Pancreas (tissue), 10 donors: ENCODE measurements around the gene CEP63. TPM values are rescaled to one million over a fixed set of nuclear protein-coding genes. Genes with fewer than 3 reads are reported as not detected.
"Not testable (repeated sequence)": the region's sequence is repeated elsewhere in the genome, so short reads cannot be mapped to it uniquely, and the experiment has no call there.

Experiments
- ATAC-seq, 4 donors: fragments of 200-7000 bp; cut with Tn5 transposase; one replicate each; pipeline versions ENCODE4 v1.8.0 to v1.9.1; 2020; ENCODE audit warnings: mild to moderate bottlenecking in 4 of 4, moderate library complexity in 4 of 4
- DNase-seq, 6 donors: peaks; one replicate each; pipeline ENCODE4 v3.0.0-alpha.2; 2020
- FAIRE-seq: peaks from 2 replicates; lab custom pipeline; 2012; peaks lifted over from hg19 to GRCh38; lab: Jason Lieb, UNC
- H3K27ac ChIP-seq, 4 donors: fragments of 200-600 bp; sonication (generic); 1 replicate in 3 of 4; 2 replicates in 1 of 4; pipeline versions ENCODE4 v1.5.0 to v1.8.0; 2020
- H3K27me3 ChIP-seq, 4 donors: fragments of 200-600 bp; one replicate each; pipeline ENCODE4 v1.8.0; 2021
- H3K36me3 ChIP-seq, 3 donors: fragments of 200-600 bp; sonication (generic) in 1 of 3; one replicate each; pipeline versions ENCODE4 v1.5.0 to v1.8.0; 2020 to 2021
- H3K4me1 ChIP-seq, 3 donors: fragments of 200-600 bp; one replicate each; pipeline ENCODE4 v1.8.0; 2021
- H3K4me3 ChIP-seq, 4 donors: fragments of 200-600 bp; sonication (generic) in 2 of 4; one replicate each; pipeline versions ENCODE4 v1.5.0 to v1.8.0; 2020 to 2021
- H3K9me3 ChIP-seq, 4 donors: fragments of 200-600 bp; one replicate each; pipeline ENCODE4 v1.8.0; 2021
- CTCF ChIP-seq, 4 donors: fragments of 200-600 bp; sonication (generic) in 3 of 4; IDR thresholded peaks; one replicate each; pipeline versions ENCODE4 v1.5.0 to v1.8.0; 2021; ENCODE audit warnings: antibody characterized with exemption in 4 of 4
- WGBS, 2 donors: extraction: QIAGEN DNeasy Blood & Tissue Kit; methylation state at CpG; one replicate each; pipeline ENCODE4 v1.1.7; 2013; 5-methylcytosine and 5-hydroxymethylcytosine counted together
- intact Hi-C, 3 donors: fragments of 100-400 bp; cut with DNase I; formaldehyde crosslinking; loops; one replicate each; pipeline versions ENCODE4 v1.11.1 to v1.14.2; 2022
- polyA plus RNA-seq, 2 donors: library from polyadenylated mRNA; stranded (reverse); fragments of 200-250 nt; gene quantifications; one replicate each; pipeline ENCODE4 v1.2.3, GENCODE V29; 2013
- total RNA-seq, 6 donors: library from RNA; stranded (reverse); fragmentation: NEBNext Ultra II Directional in 4 of 6; extraction: Animal tissue kit (Norgen Biotek cat#: 25700) in 4 of 6; gene quantifications; one replicate each; pipeline versions ENCODE4 v1.2.1 to v1.2.4, GENCODE V29; 2021 to 2023
- donor health status: healthy with polysubstance abuse.
- donor health status: DM: no; HTN: no; CAD: no; lungs with moderate emphysema.
- donor health status: DM: no; HTN: no; CAD: no.
- donor health status: control.
- donor health status: control.
- donor health status: Bipolar disorder and iron deficiency.
- donor health status: DM: yes; HTN: yes; CAD: no.
- donor health status: DM: no; HTN: no; CAD: no.
- donor health status: DM: no; HTN: no; CAD: no.
- donor health status: DM: yes; HTN: yes; CAD: no.

CEP63 gene
- total and polyA plus RNA-seq, 8 donors: 8.9 to 17.2 (median 11.4) TPM

- Histone ChIP-seq H3K36me3 (peaks cover 0 to 15% (median 0%) of the 10 kb centered on the region in 3 donors), H3K4me1 (no peaks in the 10 kb centered on the region), H3K4me3 (no peak overlapping the region), H3K27me3 (no peaks in the 10 kb centered on the region), H3K27ac (no peak overlapping the region), H3K9me3 (no peaks in the 10 kb centered on the region)
- FAIRE-seq (no peak), ATAC-seq (no peak), DNase-seq (no peak)
- no peak for TF ChIP-seq CTCF (IDR thresholded peaks at IDR 0.05)
- WGBS, 2 donors: 93 to 96% methylated on average over 4 of the region's 4 CpGs
- intact Hi-C loops: no loop called here
These were observed 49.5 kb downstream of the CEP63 start for GRCh38 chr3:134535186-134535970.

- ATAC-seq (no peak), DNase-seq (no peak), FAIRE-seq (no peak)
- H3K27ac ChIP-seq: no peak overlapping the region
- H3K27me3 ChIP-seq: no peaks in the 10 kb centered on the region
- no peak overlapping the region for H3K4me3 ChIP-seq
- peaks cover 0 to 15% (median 0%) of the 10 kb centered on the region in 3 donors for H3K36me3 ChIP-seq
- TF ChIP-seq CTCF (IDR thresholded peaks at IDR 0.05): no peak
- H3K9me3 ChIP-seq: no peaks in the 10 kb centered on the region
- WGBS, 2 donors: 96 to 97% methylated on average over 5 of the region's 5 CpGs
- no peaks in the 10 kb centered on the region for H3K4me1 ChIP-seq
- intact Hi-C loops: no loop called here
These were observed 50.9 kb downstream of the CEP63 start for GRCh38 chr3:134536781-134537180.

GRCh38 chr3:134542287-134542958, 56.6 kb downstream of the CEP63 start:
- ATAC-seq (no peak), DNase-seq (no peak), FAIRE-seq (no peak)
- no peaks in the 10 kb centered on the region for H3K4me1 ChIP-seq
- no peak overlapping the region for H3K27ac ChIP-seq
- intact Hi-C loops: no loop called here
- 57 to 78% methylated on average over 3 of the region's 3 CpGs for WGBS, 2 donors
- H3K27me3 ChIP-seq: no peaks in the 10 kb centered on the region
- no peak overlapping the region for H3K4me3 ChIP-seq
- peaks cover 0 to 8% (median 0%) of the 10 kb centered on the region in 3 donors for H3K36me3 ChIP-seq
- no peak for TF ChIP-seq CTCF (IDR thresholded peaks at IDR 0.05)
- no peaks in the 10 kb centered on the region for H3K9me3 ChIP-seq

GRCh38 chr3:134543113-134543512, 57.3 kb downstream of the CEP63 start:
- 83 to 85% methylated on average over 3 of the region's 3 CpGs for WGBS, 2 donors
- no peak for DNase-seq
- no peak for ATAC-seq
- H3K4me1 ChIP-seq: no peaks in the 10 kb centered on the region
- no peaks in the 10 kb centered on the region for H3K9me3 ChIP-seq
- H3K36me3 ChIP-seq: peaks cover 0 to 4% (median 0%) of the 10 kb centered on the region in 3 donors
- H3K4me3 ChIP-seq: no peak overlapping the region
- peak; percentile 88 for FAIRE-seq
- H3K27me3 ChIP-seq: no peaks in the 10 kb centered on the region
- TF ChIP-seq CTCF (IDR thresholded peaks at IDR 0.05): no peak
- intact Hi-C loops: no loop called here
- H3K27ac ChIP-seq: no peak overlapping the region

GRCh38 chr3:134544316-134544715, 58.5 kb downstream of the CEP63 start:
- no peak overlapping the region for H3K4me3 ChIP-seq
- no peak for FAIRE-seq
- no peaks in the 10 kb centered on the region for H3K9me3 ChIP-seq
- no peak for DNase-seq
- H3K36me3 ChIP-seq: peaks cover 0 to 4% (median 1%) of the 10 kb centered on the region in 3 donors
- H3K27me3 ChIP-seq: no peaks in the 10 kb centered on the region
- H3K4me1 ChIP-seq: no peaks in the 10 kb centered on the region
- intact Hi-C loops: no loop called here
- no peak overlapping the region for H3K27ac ChIP-seq
- ATAC-seq: no peak
- no peak for TF ChIP-seq CTCF (IDR thresholded peaks at IDR 0.05)
- WGBS, 2 donors: 93 to 96% methylated on average over 2 of the region's 2 CpGs

GRCh38 chr3:134544783-134545182, 58.9 kb downstream of the CEP63 start:
- H3K4me3 ChIP-seq, H3K27ac ChIP-seq, FAIRE-seq, H3K4me1 ChIP-seq, H3K36me3 ChIP-seq, H3K9me3 ChIP-seq, intact Hi-C loops, H3K27me3 ChIP-seq, ATAC-seq, DNase-seq: not testable (repeated sequence)
- WGBS, 2 donors: 91 to 93% methylated on average over 12 of the region's 12 CpGs
